ENCODE data around the gene KPTN.

DNA sequence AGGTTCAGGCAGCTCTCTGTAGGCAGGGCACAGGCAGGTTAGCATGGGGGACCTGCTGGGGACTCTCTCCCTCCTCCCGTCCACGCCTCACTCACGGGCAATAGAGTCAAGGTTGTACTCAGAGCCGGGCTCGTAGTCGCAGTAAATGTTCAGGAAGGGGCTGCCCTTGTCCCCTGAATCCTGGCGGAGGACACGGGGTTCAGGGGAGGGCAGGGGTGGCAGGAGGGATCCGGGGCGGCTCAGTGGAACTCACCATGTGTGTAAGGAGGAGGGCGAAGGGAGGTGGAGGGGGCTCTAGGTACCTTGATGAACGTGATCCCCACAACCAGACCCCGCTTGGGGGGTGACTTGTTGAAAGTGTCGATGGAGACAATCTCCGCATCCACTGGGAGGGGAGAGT is 819 bp downstream of the KPTN start:
- TF ChIP-seq SP1 (IDR thresholded peaks at IDR 0.05; ENCODE audit: low read depth), result no peak
- TF ChIP-seq, protein P1, sequence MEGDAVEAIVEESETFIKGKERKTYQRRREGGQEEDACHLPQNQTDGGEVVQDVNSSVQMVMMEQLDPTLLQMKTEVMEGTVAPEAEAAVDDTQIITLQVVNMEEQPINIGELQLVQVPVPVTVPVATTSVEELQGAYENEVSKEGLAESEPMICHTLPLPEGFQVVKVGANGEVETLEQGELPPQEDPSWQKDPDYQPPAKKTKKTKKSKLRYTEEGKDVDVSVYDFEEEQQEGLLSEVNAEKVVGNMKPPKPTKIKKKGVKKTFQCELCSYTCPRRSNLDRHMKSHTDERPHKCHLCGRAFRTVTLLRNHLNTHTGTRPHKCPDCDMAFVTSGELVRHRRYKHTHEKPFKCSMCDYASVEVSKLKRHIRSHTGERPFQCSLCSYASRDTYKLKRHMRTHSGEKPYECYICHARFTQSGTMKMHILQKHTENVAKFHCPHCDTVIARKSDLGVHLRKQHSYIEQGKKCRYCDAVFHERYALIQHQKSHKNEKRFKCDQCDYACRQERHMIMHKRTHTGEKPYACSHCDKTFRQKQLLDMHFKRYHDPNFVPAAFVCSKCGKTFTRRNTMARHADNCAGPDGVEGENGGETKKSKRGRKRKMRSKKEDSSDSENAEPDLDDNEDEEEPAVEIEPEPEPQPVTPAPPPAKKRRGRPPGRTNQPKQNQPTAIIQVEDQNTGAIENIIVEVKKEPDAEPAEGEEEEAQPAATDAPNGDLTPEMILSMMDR (IDR thresholded peaks at IDR 0.05 in 2 of 3, conservative IDR thresholded peaks at IDR 0.05 in 1 of 3; ENCODE audit: borderline replicate concordance in 1 of 3, insufficient read depth in 1 of 3, low read depth in 2 of 3, low read length in 2 of 3), result no peak
- no peak for TF ChIP-seq JUND (IDR thresholded peaks at IDR 0.05)
- no peak for TF ChIP-seq CEBPB (IDR thresholded peaks at IDR 0.05; ENCODE audit: low read depth)
- no peak for TF ChIP-seq EZH2 (IDR thresholded peaks at IDR 0.05)
- TF ChIP-seq POLR2A (IDR thresholded peaks at IDR 0.05; ENCODE audit: borderline replicate concordance, extremely low read depth, insufficient read depth, insufficient read length), result no peak
- TF ChIP-seq POLR2AphosphoS5 (IDR thresholded peaks at IDR 0.05; ENCODE audit: low read depth, low read length), result no peak
- TF ChIP-seq EZH2phosphoT487 (IDR thresholded peaks at IDR 0.05; ENCODE audit: borderline replicate concordance), result no peak
- TF ChIP-seq, protein P2, sequence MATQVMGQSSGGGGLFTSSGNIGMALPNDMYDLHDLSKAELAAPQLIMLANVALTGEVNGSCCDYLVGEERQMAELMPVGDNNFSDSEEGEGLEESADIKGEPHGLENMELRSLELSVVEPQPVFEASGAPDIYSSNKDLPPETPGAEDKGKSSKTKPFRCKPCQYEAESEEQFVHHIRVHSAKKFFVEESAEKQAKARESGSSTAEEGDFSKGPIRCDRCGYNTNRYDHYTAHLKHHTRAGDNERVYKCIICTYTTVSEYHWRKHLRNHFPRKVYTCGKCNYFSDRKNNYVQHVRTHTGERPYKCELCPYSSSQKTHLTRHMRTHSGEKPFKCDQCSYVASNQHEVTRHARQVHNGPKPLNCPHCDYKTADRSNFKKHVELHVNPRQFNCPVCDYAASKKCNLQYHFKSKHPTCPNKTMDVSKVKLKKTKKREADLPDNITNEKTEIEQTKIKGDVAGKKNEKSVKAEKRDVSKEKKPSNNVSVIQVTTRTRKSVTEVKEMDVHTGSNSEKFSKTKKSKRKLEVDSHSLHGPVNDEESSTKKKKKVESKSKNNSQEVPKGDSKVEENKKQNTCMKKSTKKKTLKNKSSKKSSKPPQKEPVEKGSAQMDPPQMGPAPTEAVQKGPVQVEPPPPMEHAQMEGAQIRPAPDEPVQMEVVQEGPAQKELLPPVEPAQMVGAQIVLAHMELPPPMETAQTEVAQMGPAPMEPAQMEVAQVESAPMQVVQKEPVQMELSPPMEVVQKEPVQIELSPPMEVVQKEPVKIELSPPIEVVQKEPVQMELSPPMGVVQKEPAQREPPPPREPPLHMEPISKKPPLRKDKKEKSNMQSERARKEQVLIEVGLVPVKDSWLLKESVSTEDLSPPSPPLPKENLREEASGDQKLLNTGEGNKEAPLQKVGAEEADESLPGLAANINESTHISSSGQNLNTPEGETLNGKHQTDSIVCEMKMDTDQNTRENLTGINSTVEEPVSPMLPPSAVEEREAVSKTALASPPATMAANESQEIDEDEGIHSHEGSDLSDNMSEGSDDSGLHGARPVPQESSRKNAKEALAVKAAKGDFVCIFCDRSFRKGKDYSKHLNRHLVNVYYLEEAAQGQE (IDR thresholded peaks at IDR 0.05; ENCODE audit: low read depth), result no peak
- no peak for TF ChIP-seq FOSL1 (IDR thresholded peaks at IDR 0.05; ENCODE audit: low read depth)
- TF ChIP-seq, protein P3, sequence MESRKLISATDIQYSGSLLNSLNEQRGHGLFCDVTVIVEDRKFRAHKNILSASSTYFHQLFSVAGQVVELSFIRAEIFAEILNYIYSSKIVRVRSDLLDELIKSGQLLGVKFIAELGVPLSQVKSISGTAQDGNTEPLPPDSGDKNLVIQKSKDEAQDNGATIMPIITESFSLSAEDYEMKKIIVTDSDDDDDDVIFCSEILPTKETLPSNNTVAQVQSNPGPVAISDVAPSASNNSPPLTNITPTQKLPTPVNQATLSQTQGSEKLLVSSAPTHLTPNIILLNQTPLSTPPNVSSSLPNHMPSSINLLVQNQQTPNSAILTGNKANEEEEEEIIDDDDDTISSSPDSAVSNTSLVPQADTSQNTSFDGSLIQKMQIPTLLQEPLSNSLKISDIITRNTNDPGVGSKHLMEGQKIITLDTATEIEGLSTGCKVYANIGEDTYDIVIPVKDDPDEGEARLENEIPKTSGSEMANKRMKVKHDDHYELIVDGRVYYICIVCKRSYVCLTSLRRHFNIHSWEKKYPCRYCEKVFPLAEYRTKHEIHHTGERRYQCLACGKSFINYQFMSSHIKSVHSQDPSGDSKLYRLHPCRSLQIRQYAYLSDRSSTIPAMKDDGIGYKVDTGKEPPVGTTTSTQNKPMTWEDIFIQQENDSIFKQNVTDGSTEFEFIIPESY (IDR thresholded peaks at IDR 0.05; ENCODE audit: extremely low read depth, insufficient replicate concordance, low read length), result no peak

Measured in HCT116 (cell line).